OCI-LY3 (cell line): Measurements from ENCODE around the gene WWOX.

Source experiments
- H2AFZ ChIP-seq: fragments of 200-600, 300-600 bp; shearing (Covaris generic); 2 replicates; pipeline ENCODE4 v1.6.0; 2014; ENCODE audit warnings: antibody characterized with exemption, low read depth, low read length
- H3K27ac ChIP-seq: fragments of 200-600, 300-600 bp; sonication (generic); 2 replicates; pipeline ENCODE4 v1.5.1; 2014; ENCODE audit warnings: mild to moderate bottlenecking, low read length, moderate library complexity, mixed read lengths
- H3K27me3 ChIP-seq: fragments of 200-600, 300-600 bp; sonication (generic); 2 replicates; pipeline ENCODE4 v1.6.1; 2014; ENCODE audit warnings: low read depth, low read length, mixed read lengths
- H3K36me3 ChIP-seq: fragments of 200-600, 300-600 bp; sonication (generic); replicated peaks from 2 replicates; pipeline ENCODE3; 2014; ENCODE audit warnings: low read depth, low read length, mixed read lengths
- H3K4me1 ChIP-seq: fragments of 300-600, 200-600 bp; sonication (generic); 2 replicates; pipeline ENCODE4 v1.6.1; 2014; ENCODE audit warnings: low read length, mixed read lengths
- H3K4me2 ChIP-seq: fragments of 200-600, 300-600 bp; sonication (generic); 2 replicates; pipeline ENCODE4 v1.6.1; 2014; ENCODE audit warnings: low read length, mixed read lengths
- H3K4me3 ChIP-seq: fragments of 300-600, 200-600 bp; sonication (generic); 2 replicates; pipeline ENCODE4 v1.5.1; 2014; ENCODE audit warnings: antibody characterized with exemption, mild to moderate bottlenecking, low read length, moderate library complexity
- H3K79me2 ChIP-seq: fragments of 300-600, 200-600 bp; shearing (Covaris generic); 2 replicates; pipeline ENCODE4 v1.6.1; 2014; ENCODE audit warnings: mild to moderate bottlenecking, low read length, mixed read lengths
- H3K9ac ChIP-seq: fragments of 300-600, 200-600 bp; shearing (Covaris generic); 2 replicates; pipeline ENCODE4 v1.6.0; 2014; ENCODE audit warnings: mild to moderate bottlenecking, low read length, moderate library complexity
- H3K9me3 ChIP-seq: fragments of 200-600, 300-600 bp; shearing (Covaris generic); 2 replicates; pipeline ENCODE4 v1.6.1; 2014; ENCODE audit warnings: low read length, mixed read lengths; ENCODE audit not compliant: insufficient read depth
- H4K20me1 ChIP-seq: fragments of 200-600, 300-600 bp; sonication (generic); 2 replicates; pipeline ENCODE4 v1.6.1; 2016; ENCODE audit warnings: low read length, mixed read lengths; ENCODE audit not compliant: insufficient read depth
- CTCF ChIP-seq: fragments of 200-600, 300-600 bp; sonication (generic); IDR thresholded peaks from 2 replicates; pipeline ENCODE4 v1.5.1; 2014; ENCODE audit warnings: antibody characterized with exemption, low read length, low read depth
- EZH2phosphoT487 ChIP-seq: fragments of 200-600 bp; shearing (Covaris generic); IDR thresholded peaks from 2 replicates; pipeline ENCODE4 v1.6.1; 2018; ENCODE audit warnings: antibody characterized with exemption, mixed run types, low read depth

Gene WWOX

GRCh38 chr16:78479723-78480122, 380.3 kb downstream of the WWOX start:
- Histone ChIP-seq H3K4me1 (peaks cover 5% of the 10 kb centered on the region), H3K4me2 (no peak overlapping the region), H3K9ac (no peak overlapping the region), H3K36me3 (no peaks in the 10 kb centered on the region), H3K27me3 (no peaks in the 10 kb centered on the region), H3K9me3 (no peaks in the 10 kb centered on the region), H3K79me2 (no peaks in the 10 kb centered on the region), H3K27ac (no peak overlapping the region), H3K4me3 (no peak overlapping the region), H4K20me1 (no peaks in the 10 kb centered on the region), H2AFZ (no peak overlapping the region)
- TF ChIP-seq EZH2phosphoT487 (no peak), CTCF (no peak)

- Histone ChIP-seq H4K20me1 (no peaks in the 10 kb centered on the region), H3K4me3 (no peak overlapping the region), H3K4me2 (no peak overlapping the region), H3K9ac (no peak overlapping the region), H2AFZ (no peak overlapping the region), H3K36me3 (no peaks in the 10 kb centered on the region), H3K4me1 (no peaks in the 10 kb centered on the region), H3K79me2 (no peaks in the 10 kb centered on the region), H3K27me3 (no peaks in the 10 kb centered on the region), H3K27ac (no peak overlapping the region), H3K9me3 (no peaks in the 10 kb centered on the region)
- TF ChIP-seq CTCF (no peak), EZH2phosphoT487 (no peak)
Measured at GRCh38 chr16:78480588-78480987, 381.1 kb downstream of the WWOX start.

- TF ChIP-seq CTCF, result no peak
- Histone ChIP-seq H3K4me2 (no peak overlapping the region), H3K36me3 (no peaks in the 10 kb centered on the region), H3K79me2 (no peaks in the 10 kb centered on the region), H3K4me1 (no peaks in the 10 kb centered on the region), H3K4me3 (no peak overlapping the region), H3K9ac (no peak overlapping the region), H2AFZ (no peak overlapping the region), H3K27ac (no peak overlapping the region), H4K20me1 (no peaks in the 10 kb centered on the region), H3K27me3 (peaks cover 5% of the 10 kb centered on the region; the same call in 1 of the 2 replicates), H3K9me3 (no peaks in the 10 kb centered on the region)
Measured at GRCh38 chr16:78483124-78483992, 383.9 kb downstream of the WWOX start.

- no peak overlapping the region for H3K4me2 ChIP-seq
- no peaks in the 10 kb centered on the region for H4K20me1 ChIP-seq
- no peak overlapping the region for H2AFZ ChIP-seq
- no peaks in the 10 kb centered on the region for H3K79me2 ChIP-seq
- TF ChIP-seq CTCF (no peak), EZH2phosphoT487 (no peak)
- no peak overlapping the region for H3K9ac ChIP-seq
- no peaks in the 10 kb centered on the region for H3K9me3 ChIP-seq
- H3K36me3 ChIP-seq, result no peaks in the 10 kb centered on the region
- no peak overlapping the region for H3K27ac ChIP-seq
- no peaks in the 10 kb centered on the region for H3K4me1 ChIP-seq
- peaks cover 8% of the 10 kb centered on the region; the same call in 1 of the 2 replicates for H3K27me3 ChIP-seq
- no peak overlapping the region for H3K4me3 ChIP-seq
Measured at GRCh38 chr16:78484509-78485058, 385.1 kb downstream of the WWOX start.
